Measurements from ENCODE around the gene GAL3ST1.

- TF ChIP-seq CTCF (IDR thresholded peaks at IDR 0.05): no peak
- TF ChIP-seq POLR2A (IDR thresholded peaks at IDR 0.05): no peak
These were observed 1.4 kb downstream of the GAL3ST1 start for GRCh38 chr22:30572840-30573593.

All from esophagus squamous epithelium (tissue), 4 donors.